ENCODE measurements around the gene MIXL1.

DNA sequence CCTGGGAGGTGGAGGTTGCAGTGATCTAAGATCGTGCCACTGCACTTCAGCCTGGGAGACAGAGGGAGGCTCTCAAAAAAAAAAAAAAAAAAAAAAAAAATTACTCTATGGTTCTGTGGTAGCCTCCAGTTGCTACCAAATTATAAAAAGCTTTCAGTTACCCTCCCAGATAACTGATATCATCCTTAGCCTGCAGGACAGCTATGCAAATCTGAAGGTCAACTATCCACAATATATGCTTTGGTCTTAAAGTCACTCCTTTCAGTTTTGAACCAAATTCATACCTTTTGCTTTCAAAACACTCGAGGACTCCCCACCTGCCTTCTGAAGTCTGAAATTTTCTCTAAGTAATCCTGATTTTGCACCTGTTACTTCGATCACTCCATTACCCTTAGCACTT, 3.1 kb downstream of the MIXL1 start:
- TF ChIP-seq ARID2 (CRISPR knock-in tag; IDR thresholded peaks at IDR 0.05; ENCODE audit: borderline replicate concordance) (no peak), HOXA7 (CRISPR knock-in tag; IDR thresholded peaks at IDR 0.05) (no peak)
